KOPT-K1 (cell line): ENCODE measurements around the gene MPHOSPH9.
"Not testable (repeated sequence)": the region's sequence is repeated elsewhere in the genome, so short reads cannot be mapped to it uniquely, and the experiment has no call there.

Experiments used
- H3K27ac ChIP-seq: fragments of 200-600 bp; sonication (generic); 2 replicates; pipeline ENCODE4 v1.5.1; 2016; ENCODE audit warnings: antibody characterized with exemption, mild to moderate bottlenecking, low read depth, low read length; ENCODE audit not compliant: poor library complexity, severe bottlenecking
- H3K36me3 ChIP-seq: fragments of 200-600 bp; sonication (generic); 2 replicates; pipeline ENCODE4 v1.5.1; 2017; ENCODE audit warnings: antibody characterized with exemption, mild to moderate bottlenecking, low read length, moderate library complexity; ENCODE audit not compliant: insufficient read depth
- H3K9me3 ChIP-seq: fragments of 200-600 bp; sonication (generic); 2 replicates; pipeline ENCODE4 v1.5.1; 2017; ENCODE audit warnings: antibody characterized with exemption, low read length, mild to moderate bottlenecking; ENCODE audit not compliant: insufficient read depth, poor library complexity, severe bottlenecking

Gene MPHOSPH9

GRCh38 chr12:123266679-123267277, 33.8 kb upstream of the MPHOSPH9 start:
- H3K27ac ChIP-seq: no peak overlapping the region
- H3K9me3 ChIP-seq: no peaks in the 10 kb centered on the region
- peaks cover 54% of the 10 kb centered on the region for H3K36me3 ChIP-seq

DNA sequence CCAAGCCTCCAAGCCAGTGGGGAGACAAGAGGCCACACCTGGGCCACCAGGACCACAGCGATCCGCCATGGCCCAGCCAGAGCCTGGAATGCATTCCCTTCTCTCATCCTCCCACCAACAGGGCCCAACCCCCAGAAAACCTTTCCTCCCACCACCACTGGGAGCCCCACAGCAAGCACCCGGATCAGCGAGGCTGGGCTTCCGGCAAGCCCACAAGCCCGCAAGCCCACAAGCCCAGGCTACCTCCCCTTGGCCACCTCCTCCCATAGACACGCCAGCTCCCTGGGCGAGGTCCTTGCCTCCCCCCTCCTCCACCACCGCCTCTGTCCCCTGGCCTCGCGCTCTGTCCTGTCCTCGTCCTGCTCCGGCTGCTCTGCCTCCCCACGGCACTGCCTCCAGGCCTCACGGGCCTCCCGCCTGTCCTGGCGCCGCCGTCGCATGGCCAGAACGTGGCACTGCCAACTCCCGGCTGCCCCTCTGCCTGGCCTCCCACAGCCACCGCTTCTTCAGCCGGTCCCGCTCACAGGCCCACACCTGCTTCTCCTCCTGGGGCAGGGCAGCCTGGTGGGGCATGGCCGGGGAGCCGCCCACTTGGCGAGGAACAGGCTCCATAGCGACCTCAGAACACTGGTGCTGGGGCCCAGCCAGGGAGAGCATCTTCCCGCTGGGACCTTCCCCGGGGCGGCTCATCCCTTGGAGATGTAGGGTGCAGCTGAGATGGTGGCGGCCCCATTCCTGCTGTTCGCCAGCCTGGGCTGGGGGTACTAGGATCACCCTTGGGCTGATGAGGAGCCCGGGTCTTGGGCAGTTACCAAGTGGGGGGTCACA, 33.1 kb upstream of the MPHOSPH9 start:
- Histone ChIP-seq H3K36me3 (peaks cover 61% of the 10 kb centered on the region), H3K27ac (no peak overlapping the region), H3K9me3 (no peaks in the 10 kb centered on the region)

GRCh38 chr12:123264642-123265041, 31.7 kb upstream of the MPHOSPH9 start:
- no peak overlapping the region for H3K27ac ChIP-seq
- peaks cover 76% of the 10 kb centered on the region for H3K36me3 ChIP-seq

DNA sequence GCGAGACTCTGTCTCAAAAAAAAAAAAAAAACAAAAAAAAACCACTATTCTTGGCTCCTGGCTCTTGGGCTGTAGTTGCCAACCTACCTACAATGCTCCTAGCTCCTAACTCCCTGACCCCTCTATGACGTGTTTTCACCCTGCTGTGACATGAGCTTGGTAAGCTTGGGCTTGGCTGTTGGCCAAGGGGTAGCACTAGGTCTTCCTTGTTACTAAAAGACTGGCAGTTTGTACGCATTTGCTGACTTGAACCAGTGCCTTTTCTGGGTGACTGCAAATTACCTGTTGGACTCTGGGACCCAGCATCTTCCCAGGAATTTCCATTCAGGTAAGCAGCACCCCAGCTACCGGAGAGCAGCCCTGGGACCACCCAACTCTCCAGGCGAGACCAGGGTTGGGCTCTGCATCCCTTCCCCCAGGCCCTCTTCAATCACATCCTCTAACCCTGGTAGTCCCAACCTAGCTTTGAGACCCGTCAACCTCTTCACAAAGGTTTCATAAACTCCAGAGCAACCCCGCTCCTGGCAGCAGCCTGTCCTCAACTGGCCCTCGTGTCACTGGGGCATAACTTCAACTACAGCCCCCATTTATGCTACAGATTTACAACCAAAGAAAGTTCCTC, 30.4 kb upstream of the MPHOSPH9 start:
- no peak overlapping the region for H3K27ac ChIP-seq
- peaks cover 89% of the 10 kb centered on the region for H3K36me3 ChIP-seq
- no peaks in the 10 kb centered on the region for H3K9me3 ChIP-seq

More at GRCh38 chr12:123264642-123265041, 31.7 kb upstream of the MPHOSPH9 start:
- no peaks in the 10 kb centered on the region for H3K9me3 ChIP-seq

GRCh38 chr12:123261196-123261595, 28.3 kb upstream of the MPHOSPH9 start:
- Histone ChIP-seq H3K36me3 (peaks cover 100% of the 10 kb centered on the region), H3K27ac (no peak overlapping the region), H3K9me3 (no peaks in the 10 kb centered on the region)

- H3K9me3 ChIP-seq: no peaks in the 10 kb centered on the region
- H3K27ac ChIP-seq: no peak overlapping the region
- peaks cover 100% of the 10 kb centered on the region for H3K36me3 ChIP-seq
Measured at GRCh38 chr12:123260081-123260480, 27.1 kb upstream of the MPHOSPH9 start.

GRCh38 chr12:123258593-123258992, 25.7 kb upstream of the MPHOSPH9 start:
- no peaks in the 10 kb centered on the region for H3K9me3 ChIP-seq
- no peak overlapping the region for H3K27ac ChIP-seq
- H3K36me3 ChIP-seq: peaks cover 100% of the 10 kb centered on the region

DNA sequence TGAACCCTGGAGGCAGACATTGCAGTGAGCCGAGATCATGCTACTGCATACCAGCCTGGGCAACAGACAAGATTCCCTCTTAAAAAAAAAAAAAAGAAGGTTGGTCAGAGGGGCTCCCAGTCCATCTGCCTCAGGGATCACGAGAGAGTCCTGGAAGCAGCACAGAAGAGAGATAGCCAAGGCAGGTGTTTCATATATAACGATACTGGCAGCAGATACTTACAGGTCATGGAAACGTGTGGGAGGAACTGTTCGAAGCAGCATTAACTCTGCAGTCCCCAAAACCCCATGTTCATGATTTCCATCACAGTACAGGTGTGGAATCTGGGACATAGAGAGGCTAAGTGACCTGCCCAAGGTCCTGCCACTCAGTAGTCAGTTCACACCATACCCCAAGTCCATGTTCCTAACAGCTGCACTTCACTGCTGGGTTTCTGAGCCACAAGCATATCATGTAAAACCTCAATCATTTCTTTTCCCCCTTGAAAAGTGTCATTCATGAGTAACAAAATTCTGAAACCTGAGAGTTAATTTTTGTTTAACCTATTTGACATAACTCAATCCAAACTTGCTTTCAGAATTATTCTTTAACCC, 22.0 kb upstream of the MPHOSPH9 start:
- no peaks in the 10 kb centered on the region for H3K9me3 ChIP-seq
- H3K27ac ChIP-seq: no peak overlapping the region
- peaks cover 85% of the 10 kb centered on the region for H3K36me3 ChIP-seq

DNA sequence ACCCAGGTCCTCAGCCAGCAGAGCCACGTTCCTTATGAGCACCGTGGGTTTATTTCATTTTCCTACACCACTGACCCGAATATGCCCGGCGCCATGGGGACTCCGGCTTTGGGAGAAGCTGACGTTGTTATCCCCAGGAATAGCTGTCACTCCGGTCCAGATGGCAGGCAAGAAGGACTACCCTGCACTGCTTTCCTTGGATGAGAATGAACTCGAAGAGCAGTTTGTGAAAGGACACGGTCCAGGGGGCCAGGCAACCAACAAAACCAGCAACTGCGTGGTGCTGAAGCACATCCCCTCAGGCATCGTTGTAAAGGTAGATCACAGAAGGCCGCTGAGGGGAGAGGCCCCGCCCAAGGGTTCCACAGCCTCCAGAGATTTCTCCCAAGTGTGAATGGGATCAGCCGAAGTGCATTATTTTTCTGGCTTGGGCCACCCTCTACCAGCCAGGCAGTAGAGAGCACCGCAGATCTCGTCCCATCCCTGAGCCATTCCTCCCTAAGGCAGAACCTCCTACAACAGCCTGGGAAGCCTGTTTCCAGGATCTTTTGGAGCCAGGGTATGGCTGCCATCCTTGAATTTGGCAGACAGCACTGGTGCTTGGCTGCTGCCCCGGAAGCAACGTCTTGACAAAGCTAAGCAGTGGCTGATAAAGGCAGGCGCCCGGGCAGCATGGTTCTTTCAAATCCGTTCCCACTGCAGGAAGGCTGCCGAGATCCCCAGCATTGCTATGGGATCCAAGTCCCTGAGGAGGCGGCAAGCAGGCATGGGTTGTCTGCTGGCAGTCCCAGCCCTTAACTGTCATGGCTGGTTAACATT, 20.9 kb upstream of the MPHOSPH9 start:
- H3K36me3 ChIP-seq: peaks cover 82% of the 10 kb centered on the region
- H3K27ac ChIP-seq: no peak overlapping the region
- H3K9me3 ChIP-seq: no peaks in the 10 kb centered on the region

- H3K9me3 ChIP-seq, H3K27ac ChIP-seq: not testable (repeated sequence)
- H3K36me3 ChIP-seq: peaks cover 78% of the 10 kb centered on the region
Measured at GRCh38 chr12:123252365-123252764, 19.4 kb upstream of the MPHOSPH9 start.

GRCh38 chr12:123251403-123252076, 18.6 kb upstream of the MPHOSPH9 start:
- H3K27ac ChIP-seq: no peak overlapping the region
- H3K9me3 ChIP-seq: peaks cover 9% of the 10 kb centered on the region
- peaks cover 70% of the 10 kb centered on the region for H3K36me3 ChIP-seq

DNA sequence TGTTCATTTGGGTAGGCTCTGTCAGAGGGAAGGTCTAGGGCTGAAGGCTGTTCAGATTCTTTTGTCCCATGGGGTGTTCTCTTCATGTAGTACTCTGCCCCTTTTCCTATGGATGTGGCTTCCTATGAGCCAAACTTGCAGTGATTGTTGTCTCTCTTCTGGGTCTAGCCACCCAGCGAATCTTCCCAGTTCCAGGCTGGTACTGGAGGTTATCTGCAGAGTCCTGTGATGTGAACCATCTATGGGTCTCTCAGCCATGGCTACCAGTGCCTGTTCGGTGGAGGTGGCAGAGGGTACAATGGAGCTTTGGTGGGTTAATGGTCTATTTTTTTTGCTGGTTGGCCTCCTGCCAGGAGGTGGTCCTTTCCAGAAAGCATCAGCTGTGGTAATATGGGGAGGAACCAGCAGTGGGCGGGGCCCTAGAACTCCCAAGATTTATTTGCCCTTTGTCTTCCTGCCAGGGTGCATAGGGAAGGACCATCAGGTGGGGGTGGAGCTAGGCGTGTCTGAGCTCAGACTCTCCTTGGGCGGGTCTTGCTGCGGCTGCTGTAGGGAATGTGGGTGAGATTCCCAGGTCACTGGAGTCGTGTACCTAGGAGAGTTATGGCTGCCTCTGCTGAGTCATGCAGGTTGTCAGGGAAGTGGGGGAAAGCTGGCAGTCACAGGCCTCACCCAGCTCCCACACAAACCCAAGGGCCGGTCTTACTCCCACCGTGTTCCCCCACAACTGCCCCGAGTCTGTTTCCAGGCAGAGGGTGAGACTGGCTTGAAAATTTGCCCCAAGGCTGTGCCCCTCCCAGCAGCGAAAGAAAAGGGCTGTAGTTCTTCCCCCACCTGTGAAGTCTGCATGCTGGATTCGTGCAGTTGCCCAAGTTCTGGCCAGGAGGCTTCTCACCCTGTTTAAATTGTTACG, 17.8 kb upstream of the MPHOSPH9 start:
- Histone ChIP-seq H3K27ac (no peak overlapping the region), H3K9me3 (peaks cover 9% of the 10 kb centered on the region), H3K36me3 (peaks cover 62% of the 10 kb centered on the region)

DNA sequence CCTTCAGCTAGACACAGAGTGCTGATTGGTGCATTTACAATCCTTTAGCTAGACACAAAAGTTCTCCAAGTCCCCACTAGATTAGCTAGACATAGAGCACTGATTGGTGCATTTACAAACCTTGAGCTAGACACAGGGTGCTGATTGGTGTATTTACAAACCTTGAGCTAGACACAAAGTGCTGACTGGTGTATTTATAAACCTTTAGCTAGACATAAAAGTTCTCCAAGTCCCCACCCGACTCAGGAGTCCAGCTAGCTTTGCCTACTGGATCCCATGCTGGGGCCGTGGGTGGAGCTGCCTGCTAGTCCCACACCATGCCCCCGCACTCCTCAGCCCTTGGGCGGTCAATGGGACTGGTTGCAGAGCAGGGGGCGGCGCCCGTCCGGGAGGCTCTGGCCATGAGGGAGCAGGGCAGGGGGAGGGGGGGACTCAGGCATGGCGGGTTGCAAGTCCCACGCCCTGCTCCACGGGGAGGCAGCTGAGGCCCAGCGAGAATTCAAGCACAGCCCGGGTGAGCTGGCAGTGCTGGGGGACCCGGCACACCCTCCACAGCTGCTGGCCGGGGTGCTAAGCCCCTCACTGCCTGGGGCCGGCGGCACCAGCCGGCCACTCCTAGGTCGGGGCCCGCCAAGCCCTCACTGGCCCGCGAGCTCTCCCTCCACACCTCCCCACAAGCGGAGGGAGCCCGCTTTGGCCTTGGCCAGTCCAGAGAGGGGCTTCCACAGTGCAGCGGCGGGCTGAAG, 16.2 kb upstream of the MPHOSPH9 start:
- H3K27ac ChIP-seq, H3K9me3 ChIP-seq: not testable (repeated sequence)
- H3K36me3 ChIP-seq: peaks cover 50% of the 10 kb centered on the region
